Hepatocyte (in vitro differentiated cells): Measurements from ENCODE around the gene RPL35A.

ENCODE experiments used
- EZH2 ChIP-seq: fragments of 200-600 bp; sonication (generic); IDR thresholded peaks from 2 replicates; pipeline ENCODE4 v1.6.1; 2016; ENCODE audit warnings: antibody characterized with exemption, mild to moderate bottlenecking, borderline replicate concordance
- TF ChIP-seq, protein P1 (sequence below): fragments of 200-600 bp; sonication (generic); IDR thresholded peaks from 2 replicates; pipeline ENCODE4 v1.5.1; 2016; ENCODE audit warnings: antibody characterized with exemption, mild to moderate bottlenecking; ENCODE audit not compliant: poor library complexity

DNA sequence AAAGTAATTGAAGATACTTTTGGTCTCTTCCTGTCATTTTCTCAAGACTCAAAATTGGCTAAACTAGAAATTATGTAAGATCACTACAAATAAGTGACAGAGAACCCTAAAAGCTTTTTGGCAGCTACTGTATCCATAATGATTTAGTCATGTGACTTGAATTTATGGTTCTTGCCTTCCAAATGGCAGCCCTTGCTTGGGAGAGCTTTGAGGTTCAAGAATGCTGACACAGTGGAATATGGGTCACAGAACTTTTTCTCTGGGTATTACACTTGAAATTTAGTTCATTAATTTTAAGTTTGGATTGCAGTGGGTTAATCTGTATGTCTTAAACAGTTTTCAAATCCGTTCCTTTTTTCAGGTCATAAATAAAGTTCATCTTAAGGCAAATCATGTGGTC is 24.0 kb downstream of the RPL35A start:
- TF ChIP-seq, protein P1, sequence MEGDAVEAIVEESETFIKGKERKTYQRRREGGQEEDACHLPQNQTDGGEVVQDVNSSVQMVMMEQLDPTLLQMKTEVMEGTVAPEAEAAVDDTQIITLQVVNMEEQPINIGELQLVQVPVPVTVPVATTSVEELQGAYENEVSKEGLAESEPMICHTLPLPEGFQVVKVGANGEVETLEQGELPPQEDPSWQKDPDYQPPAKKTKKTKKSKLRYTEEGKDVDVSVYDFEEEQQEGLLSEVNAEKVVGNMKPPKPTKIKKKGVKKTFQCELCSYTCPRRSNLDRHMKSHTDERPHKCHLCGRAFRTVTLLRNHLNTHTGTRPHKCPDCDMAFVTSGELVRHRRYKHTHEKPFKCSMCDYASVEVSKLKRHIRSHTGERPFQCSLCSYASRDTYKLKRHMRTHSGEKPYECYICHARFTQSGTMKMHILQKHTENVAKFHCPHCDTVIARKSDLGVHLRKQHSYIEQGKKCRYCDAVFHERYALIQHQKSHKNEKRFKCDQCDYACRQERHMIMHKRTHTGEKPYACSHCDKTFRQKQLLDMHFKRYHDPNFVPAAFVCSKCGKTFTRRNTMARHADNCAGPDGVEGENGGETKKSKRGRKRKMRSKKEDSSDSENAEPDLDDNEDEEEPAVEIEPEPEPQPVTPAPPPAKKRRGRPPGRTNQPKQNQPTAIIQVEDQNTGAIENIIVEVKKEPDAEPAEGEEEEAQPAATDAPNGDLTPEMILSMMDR: no peak
- TF ChIP-seq EZH2: no peak
